Measurements from ENCODE around the gene AAK1.

GRCh38 chr2:69620870-69621269 is 22.7 kb downstream of the AAK1 start:
- no peak for TF ChIP-seq CTCF (IDR thresholded peaks at IDR 0.05)
- TF ChIP-seq POLR2AphosphoS5 (IDR thresholded peaks at IDR 0.05) = no peak
- TF ChIP-seq POLR2A (IDR thresholded peaks at IDR 0.05) = no peak
